ENCODE data around the gene GDF10. TPM values are rescaled to one million over a fixed set of nuclear protein-coding genes. Genes with fewer than 3 reads are reported as not detected.

GDF10 gene
- total and polyA plus RNA-seq, 2 of the 8 experiments (the other 6 are each of a cell fraction or from before 2014, with no cell fraction given), result 0.19 to 0.32 TPM

GRCh38 chr10:47260505-47261111 lies 39.4 kb upstream of the GDF10 start:
- TF ChIP-seq CTCF (IDR thresholded peaks at IDR 0.05; ENCODE audit: control extremely low read depth in 1 of 3, insufficient read depth in 1 of 3, low read depth in 1 of 3, low read length in 3 of 3) (peak in 1 of 3 experiments; percentile 4; a peak in 1 of 4 replicates), HDAC2 (IDR thresholded peaks at IDR 0.05; ENCODE audit: borderline replicate concordance in 1 of 2, low read depth in 2 of 2, low read length in 2 of 2) (no peak), RAD21 (IDR thresholded peaks at IDR 0.05 in 1 of 2, conservative IDR thresholded peaks at IDR 0.05 in 1 of 2; ENCODE audit: low read depth in 2 of 2, low read length in 2 of 2) (peak in 1 of 2 experiments; percentile 23; a peak in 1 of 4 replicates)
- Histone ChIP-seq H3K4me2 (ENCODE audit: insufficient read depth in 1 of 2, low read depth in 2 of 2, low read length in 2 of 2) (no peak overlapping the region), H3K9ac (replicated peaks in 1 of 4; ENCODE audit: extremely low read depth in 1 of 4, low read depth in 3 of 4, low read length in 3 of 4) (no peak overlapping the region), H3K23ac (ENCODE audit: insufficient read length) (no peak overlapping the region), H3K4me1 (replicated peaks in 1 of 4; ENCODE audit: control insufficient read depth in 3 of 4, insufficient read depth in 4 of 4, low read length in 3 of 4) (no peaks in the 10 kb centered on the region), H4K91ac (replicated peaks; ENCODE audit: insufficient read length, low read length) (no peak overlapping the region), H3K4ac (replicated peaks; ENCODE audit: insufficient read length, low read depth, low read length) (no peak overlapping the region), H2BK120ac (replicated peaks; ENCODE audit: low read depth, low read length) (no peak overlapping the region), H4K5ac (ENCODE audit: insufficient read length, low read depth, low read length) (no peak overlapping the region), H2AK5ac (ENCODE audit: low read depth, low read length) (no peak overlapping the region), H3K79me1 (ENCODE audit: low read depth, low read length) (no peaks in the 10 kb centered on the region), H4K8ac (ENCODE audit: extremely low read depth, insufficient read depth, low read length) (no peak overlapping the region), H3K9me3 (ENCODE audit: insufficient read depth in 2 of 2, low read depth in 1 of 2, low read length in 1 of 2) (no peaks in the 10 kb centered on the region), H2BK5ac (ENCODE audit: low read depth, low read length) (no peak overlapping the region), H2BK12ac (ENCODE audit: low read depth, low read length) (no peak overlapping the region), H3K14ac (ENCODE audit: insufficient read length) (no peak overlapping the region), H3K18ac (ENCODE audit: extremely low read depth, low read length) (no peak overlapping the region), H4K20me1 (replicated peaks in 1 of 2; ENCODE audit: control insufficient read depth in 1 of 2, insufficient read depth in 2 of 2, low read length in 2 of 2) (no peaks in the 10 kb centered on the region), H2BK20ac (ENCODE audit: low read length) (no peak overlapping the region), H3K4me3 (ENCODE audit: extremely low read depth in 1 of 4, insufficient read depth in 2 of 4, low read depth in 3 of 4, low read length in 4 of 4) (no peak overlapping the region), H3K23me2 (ENCODE audit: low read depth, low read length) (no peaks in the 10 kb centered on the region), H3K27me3 (replicated peaks in 1 of 4; ENCODE audit: control insufficient read depth in 3 of 4, extremely low read depth in 1 of 4, insufficient read depth in 3 of 4, low read length in 3 of 4) (0 out of 7 replicates have a peak, but pooled peaks cover 0 to 3% (median 0%) of the 10 kb centered on the region in 4 experiments), H2BK15ac (ENCODE audit: low read length) (no peak overlapping the region), H3K27ac (ENCODE audit: low read depth, low read length) (no peak overlapping the region), H3K36me3 (ENCODE audit: control insufficient read depth in 2 of 4, insufficient read depth in 4 of 4, low read length in 3 of 4) (no peaks in the 10 kb centered on the region), H2AFZ (ENCODE audit: low read length) (no peak overlapping the region), H3K79me2 (ENCODE audit: control insufficient read depth in 1 of 2, insufficient read depth in 2 of 2, low read length in 2 of 2) (no peaks in the 10 kb centered on the region), H3K56ac (replicated peaks; ENCODE audit: insufficient read length, low read depth, low read length) (no peak overlapping the region)
- FAIRE-seq, result no peak
- peak in 1 of 2 experiments; percentile 17 for DNase-seq (ENCODE audit: low read depth in 1 of 2, low spot score in 2 of 2)
- WGBS, 2 experiments (ENCODE audit: extremely low coverage in 1 of 2, insufficient coverage in 1 of 2, insufficient read length in 1 of 2, insufficient replicate concordance in 2 of 2, low coverage in 1 of 2, low lambda C conversion rate in 2 of 2, missing lambda C conversion rate in 1 of 2), result 91% methylated on average over 9 of the region's 9 CpGs; no CpG with 5 or more reads in 1 of the 2 experiments
- POLR2A ChIA-PET (ENCODE audit: partially characterized antibody), result no interaction called here
- CTCF ChIA-PET (ENCODE audit: partially characterized antibody), result interaction anchor here (0.6 to 2.7 kb wide), 7 partner anchors 27 to 260 kb away, joined by 3 to 7 read pairs (median 5); partner anchors contain the start of gene GDF10
